Type B pancreatic cell (in vitro differentiated cells): ENCODE data around the gene RGS9. TPM values are rescaled to one million over a fixed set of nuclear protein-coding genes. Genes with fewer than 3 reads are reported as not detected.

Experiments
- DNase-seq: peaks from one replicate; pipeline ENCODE4 v3.0.0; 2021; ENCODE audit warnings: mixed read lengths; ENCODE audit not compliant: unreplicated experiment; ENCODE audit errors: extremely low spot score
- H3K27ac Mint-ChIP-seq: 2 replicates; pipeline ENCODE4 v1.8.0; 2021; ENCODE audit warnings: mild to moderate bottlenecking, mixed read lengths
- H3K27me3 Mint-ChIP-seq: 2 replicates; pipeline ENCODE4 v1.8.0; 2021; ENCODE audit warnings: mixed read lengths
- H3K36me3 Mint-ChIP-seq: 2 replicates; pipeline ENCODE4 v1.8.0; 2021; ENCODE audit warnings: mixed read lengths
- H3K4me1 Mint-ChIP-seq: one replicate; pipeline ENCODE4 v1.8.0; 2021; ENCODE audit warnings: mixed read lengths; ENCODE audit not compliant: unreplicated experiment
- H3K4me3 Mint-ChIP-seq: 2 replicates; pipeline ENCODE4 v1.8.0; 2021; ENCODE audit warnings: mild to moderate bottlenecking, mixed read lengths
- H3K9me3 Mint-ChIP-seq: 2 replicates; pipeline ENCODE4 v1.8.0; 2021; ENCODE audit warnings: mixed read lengths
- CTCF ChIP-seq: fragments of 200-600 bp; sonication (generic); conservative IDR thresholded peaks from 2 replicates; pipeline ENCODE4 v1.5.0; 2021; ENCODE audit warnings: antibody characterized with exemption, mild to moderate bottlenecking
- total RNA-seq: library from RNA; stranded (reverse); gene quantifications from 2 replicates; pipeline ENCODE4 v1.2.1, GENCODE V29; 2021; ENCODE audit warnings: low replicate concordance

The RGS9 gene
- total RNA-seq, 1 donor from 2014 or later = 5.5 TPM

DNA sequence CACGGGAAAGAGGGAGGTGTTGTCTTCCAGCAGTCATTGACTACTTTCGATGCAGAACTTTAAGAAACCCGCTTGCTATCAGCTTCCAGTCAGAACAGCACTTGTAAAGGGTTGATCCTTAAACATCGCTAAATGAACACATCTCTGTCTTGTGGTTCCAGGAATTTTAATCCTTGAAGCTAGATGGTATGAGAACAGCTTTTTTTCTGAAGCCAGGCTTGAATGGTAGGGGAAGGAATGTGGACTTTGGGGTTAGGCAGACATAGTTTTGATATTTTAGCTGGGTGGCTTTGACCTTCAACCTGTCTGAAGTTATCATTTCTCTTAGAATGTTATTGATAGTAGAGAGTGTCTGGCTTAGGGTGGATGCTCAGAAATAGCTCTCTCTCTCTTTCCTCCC, 81.1 kb downstream of the RGS9 start:
- H3K27me3 Mint-ChIP-seq = peaks cover 10% of the 10 kb centered on the region
- TF ChIP-seq CTCF = no peak
- H3K4me1 Mint-ChIP-seq = no peaks in the 10 kb centered on the region

GRCh38 chr17:65219124-65219523, 82.0 kb downstream of the RGS9 start:
- Mint-ChIP-seq H3K4me3 (no peak overlapping the region), H3K27me3 (peaks cover 9% of the 10 kb centered on the region), H3K4me1 (no peaks in the 10 kb centered on the region), H3K9me3 (no peaks in the 10 kb centered on the region), H3K27ac (no peak overlapping the region), H3K36me3 (no peaks in the 10 kb centered on the region)
- DNase-seq = no peak
- TF ChIP-seq CTCF = peak; percentile 32

More for the DNA sequence above, 81.1 kb downstream of the RGS9 start:
- no peaks in the 10 kb centered on the region for H3K9me3 Mint-ChIP-seq
- no peak overlapping the region for H3K4me3 Mint-ChIP-seq
- DNase-seq = no peak
- H3K36me3 Mint-ChIP-seq = no peaks in the 10 kb centered on the region
- no peak overlapping the region for H3K27ac Mint-ChIP-seq

GRCh38 chr17:65219707-65220106, 82.5 kb downstream of the RGS9 start:
- H3K27ac Mint-ChIP-seq = no peak overlapping the region
- H3K36me3 Mint-ChIP-seq = no peaks in the 10 kb centered on the region
- H3K4me3 Mint-ChIP-seq = no peak overlapping the region
- no peaks in the 10 kb centered on the region for H3K4me1 Mint-ChIP-seq
- H3K9me3 Mint-ChIP-seq = no peaks in the 10 kb centered on the region
- DNase-seq = no peak
- TF ChIP-seq CTCF = no peak
- peaks cover 7% of the 10 kb centered on the region for H3K27me3 Mint-ChIP-seq

GRCh38 chr17:65220732-65221131, 83.6 kb downstream of the RGS9 start:
- Mint-ChIP-seq H3K4me1 (no peaks in the 10 kb centered on the region), H3K27me3 (peaks cover 3% of the 10 kb centered on the region), H3K36me3 (no peaks in the 10 kb centered on the region), H3K9me3 (no peaks in the 10 kb centered on the region), H3K4me3 (no peak overlapping the region), H3K27ac (no peak overlapping the region)
- DNase-seq = no peak
- no peak for TF ChIP-seq CTCF

GRCh38 chr17:65222214-65222738, 85.1 kb downstream of the RGS9 start:
- DNase-seq = no peak
- no peak for TF ChIP-seq CTCF
- H3K4me1 Mint-ChIP-seq = peaks cover 9% of the 10 kb centered on the region
- H3K27me3 Mint-ChIP-seq = peaks cover 3% of the 10 kb centered on the region
- H3K36me3 Mint-ChIP-seq = no peaks in the 10 kb centered on the region
- no peak overlapping the region for H3K4me3 Mint-ChIP-seq
- no peak overlapping the region for H3K27ac Mint-ChIP-seq
- H3K9me3 Mint-ChIP-seq = no peaks in the 10 kb centered on the region

- Mint-ChIP-seq H3K27me3 (no peaks in the 10 kb centered on the region), H3K36me3 (no peaks in the 10 kb centered on the region), H3K4me3 (no peak overlapping the region), H3K27ac (no peak overlapping the region), H3K9me3 (no peaks in the 10 kb centered on the region), H3K4me1 (peaks cover 24% of the 10 kb centered on the region)
- no peak for TF ChIP-seq CTCF
- no peak for DNase-seq
Measured at GRCh38 chr17:65225061-65225460, 87.9 kb downstream of the RGS9 start.
